MM.1S (cell line): ENCODE data around the gene TRIP6.
"Not testable (repeated sequence)": the region's sequence is repeated elsewhere in the genome, so short reads cannot be mapped to it uniquely, and the experiment has no call there.

Experiments used
- DNase-seq: peaks from one replicate; pipeline ENCODE4 v3.0.0-alpha.2; 2015
- H2AFZ ChIP-seq: fragments of 300-600 bp; sonication (generic); 2 replicates; pipeline ENCODE4 v1.6.0; 2016; ENCODE audit warnings: antibody characterized with exemption, low read length
- H3F3A ChIP-seq: fragments of 300-600 bp; sonication (generic); 2 replicates; pipeline ENCODE4 v1.6.1; 2016; ENCODE audit warnings: mild to moderate bottlenecking, antibody characterized with exemption, low read length, moderate library complexity, mixed read lengths; ENCODE audit not compliant: insufficient read depth
- H3K27ac ChIP-seq: fragments of 300-600 bp; sonication (generic); 2 replicates; pipeline ENCODE4 v1.5.1; 2016; ENCODE audit warnings: mild to moderate bottlenecking, low read length
- H3K27me3 ChIP-seq: fragments of 300-600 bp; sonication (generic); replicated peaks from 2 replicates; pipeline ENCODE4 v1.6.0; 2016; ENCODE audit warnings: low read length; ENCODE audit not compliant: insufficient read depth
- H3K36me3 ChIP-seq: fragments of 300-600 bp; sonication (generic); replicated peaks from 2 replicates; pipeline ENCODE4 v1.6.1; 2016; ENCODE audit warnings: mild to moderate bottlenecking, low read length, mixed read lengths; ENCODE audit not compliant: insufficient read depth
- H3K4me1 ChIP-seq: fragments of 300-600 bp; sonication (generic); 2 replicates; pipeline ENCODE4 v1.6.1; 2016; ENCODE audit warnings: low read length, mixed read lengths
- H3K4me2 ChIP-seq: fragments of 300-600 bp; sonication (generic); 2 replicates; pipeline ENCODE4 v1.6.0; 2016; ENCODE audit warnings: low read depth, low read length
- H3K4me3 ChIP-seq: fragments of 300-600 bp; sonication (generic); 2 replicates; pipeline ENCODE4 v1.5.1; 2016; ENCODE audit warnings: low read length, mixed read lengths
- H3K79me2 ChIP-seq: fragments of 300-600 bp; sonication (generic); 2 replicates; pipeline ENCODE4 v1.6.1; 2016; ENCODE audit warnings: mixed run types, low read length, mixed read lengths
- H3K9ac ChIP-seq: fragments of 300-600 bp; sonication (generic); 2 replicates; pipeline ENCODE4 v1.6.1; 2016; ENCODE audit warnings: low read length, mixed read lengths
- H3K9me2 ChIP-seq: fragments of 300-600 bp; sonication (generic); replicated peaks from 2 replicates; pipeline ENCODE4 v1.6.1; 2016; ENCODE audit warnings: mild to moderate bottlenecking, low read length, mixed read lengths; ENCODE audit not compliant: insufficient read depth
- H3K9me3 ChIP-seq: fragments of 300-600 bp; sonication (generic); replicated peaks from 2 replicates; pipeline ENCODE4 v1.6.1; 2016; ENCODE audit warnings: mild to moderate bottlenecking, low read length, mixed read lengths; ENCODE audit not compliant: insufficient read depth
- H4K20me1 ChIP-seq: fragments of 300-600 bp; sonication (generic); 2 replicates; pipeline ENCODE4 v1.6.1; 2016; ENCODE audit warnings: mild to moderate bottlenecking, low read length, moderate library complexity, mixed read lengths; ENCODE audit not compliant: insufficient read depth
- CTCF ChIP-seq: fragments of 300-600 bp; sonication (generic); IDR thresholded peaks from 2 replicates; pipeline ENCODE4 v1.5.1; 2016; ENCODE audit warnings: antibody characterized with exemption, low read length, mixed read lengths
- EZH2 ChIP-seq: fragments of 300-600 bp; sonication (generic); optimal IDR thresholded peaks from 2 replicates; pipeline ENCODE3; 2017; ENCODE audit warnings: low read depth, mild to moderate bottlenecking, antibody characterized with exemption, low read length, mixed read lengths
- EZH2phosphoT487 ChIP-seq: fragments of 300-600 bp; sonication (generic); IDR thresholded peaks from 2 replicates; pipeline ENCODE4 v1.6.1; 2018; ENCODE audit warnings: antibody characterized with exemption, low read length

TRIP6 gene

GRCh38 chr7:100901921-100902332 lies 34.7 kb downstream of the TRIP6 start:
- no peaks in the 10 kb centered on the region for H3K36me3 ChIP-seq
- H3F3A ChIP-seq: peaks cover 4% of the 10 kb centered on the region; the same call in 1 of the 2 replicates
- H3K4me3 ChIP-seq: no peak overlapping the region
- no peak for TF ChIP-seq EZH2phosphoT487
- TF ChIP-seq EZH2: no peak
- TF ChIP-seq CTCF: no peak
- H3K79me2 ChIP-seq: no peaks in the 10 kb centered on the region
- H3K4me2 ChIP-seq: peak overlapping the region; percentile 34; the same call in 1 of the 2 replicates
- no peak overlapping the region for H3K27ac ChIP-seq
- no peak overlapping the region for H2AFZ ChIP-seq
- no peaks in the 10 kb centered on the region for H3K9me3 ChIP-seq
- no peak overlapping the region for H3K9ac ChIP-seq
- peaks cover 18% of the 10 kb centered on the region for H3K27me3 ChIP-seq
- peaks cover 5% of the 10 kb centered on the region for H3K4me1 ChIP-seq
- no peaks in the 10 kb centered on the region for H4K20me1 ChIP-seq
- peak; percentile 63 for DNase-seq
- no peaks in the 10 kb centered on the region for H3K9me2 ChIP-seq

DNA sequence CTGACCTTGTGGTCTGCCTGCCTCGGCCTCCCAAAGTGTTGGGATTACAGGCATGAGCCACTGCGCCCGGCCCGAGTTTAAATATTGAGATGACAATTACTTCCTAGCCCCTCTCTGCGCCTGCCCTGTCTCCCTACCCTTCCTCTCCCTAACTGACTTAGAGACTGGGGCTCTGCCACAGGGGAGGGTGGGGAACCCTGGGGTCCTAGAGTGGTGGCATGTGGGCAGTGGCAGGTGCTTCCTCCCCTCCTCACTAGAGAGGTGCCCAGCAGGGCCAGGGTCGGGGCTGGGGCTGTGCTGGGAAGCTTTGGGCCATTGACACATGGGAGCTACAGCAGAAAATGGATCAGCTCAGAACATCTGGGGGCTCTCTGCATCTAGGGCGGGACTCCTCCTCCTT lies 35.5 kb downstream of the TRIP6 start:
- Histone ChIP-seq H3K4me3 (no peak overlapping the region), H3K36me3 (no peaks in the 10 kb centered on the region), H3K9me3 (no peaks in the 10 kb centered on the region), H3K4me1 (peaks cover 5% of the 10 kb centered on the region), H3F3A (peaks cover 4% of the 10 kb centered on the region; the same call in 1 of the 2 replicates), H4K20me1 (no peaks in the 10 kb centered on the region), H3K9me2 (no peaks in the 10 kb centered on the region), H3K79me2 (no peaks in the 10 kb centered on the region), H2AFZ (no peak overlapping the region), H3K27me3 (peaks cover 13% of the 10 kb centered on the region), H3K9ac (no peak overlapping the region), H3K4me2 (no peak overlapping the region), H3K27ac (no peak overlapping the region)
- TF ChIP-seq EZH2 (no peak), EZH2phosphoT487 (no peak), CTCF (no peak)
- DNase-seq: no peak

- TF ChIP-seq EZH2 (no peak), EZH2phosphoT487 (no peak), CTCF (no peak)
- Histone ChIP-seq H3K27ac (no peak overlapping the region), H3K4me1 (no peaks in the 10 kb centered on the region), H3K9me2 (no peaks in the 10 kb centered on the region), H3K4me3 (no peak overlapping the region), H3F3A (no peaks in the 10 kb centered on the region), H3K79me2 (no peaks in the 10 kb centered on the region), H4K20me1 (no peaks in the 10 kb centered on the region), H3K9ac (no peak overlapping the region), H3K36me3 (no peaks in the 10 kb centered on the region), H3K27me3 (peaks cover 22% of the 10 kb centered on the region), H3K4me2 (no peak overlapping the region), H2AFZ (no peak overlapping the region), H3K9me3 (no peaks in the 10 kb centered on the region)
- DNase-seq: no peak
Measured at GRCh38 chr7:100908512-100908911, 41.3 kb downstream of the TRIP6 start.

DNA sequence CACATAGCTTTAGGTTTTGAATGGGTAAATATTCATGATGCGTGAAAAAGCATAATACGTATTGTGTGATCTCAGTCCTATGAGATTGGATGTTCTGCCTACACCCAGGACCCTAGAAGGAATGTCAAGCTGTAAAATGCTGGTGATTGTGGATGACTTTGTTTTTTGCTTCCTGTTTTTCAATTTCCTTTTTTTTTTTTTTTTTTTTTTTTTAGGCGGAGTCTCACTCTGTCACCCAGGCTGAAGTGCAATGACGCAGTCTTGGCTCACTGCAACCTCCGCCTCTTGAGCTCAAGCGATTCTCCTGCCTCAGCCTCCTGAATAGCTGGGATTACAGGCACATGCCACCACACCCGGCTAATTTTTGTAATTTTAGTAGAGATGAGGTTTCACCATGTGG lies 43.3 kb downstream of the TRIP6 start:
- H3K9me3 ChIP-seq, H3K36me3 ChIP-seq, H3K9me2 ChIP-seq, H3K4me3 ChIP-seq, H3K79me2 ChIP-seq, H3K9ac ChIP-seq, H3K4me2 ChIP-seq, H3F3A ChIP-seq, H2AFZ ChIP-seq, H3K27ac ChIP-seq, DNase-seq, H3K4me1 ChIP-seq, H4K20me1 ChIP-seq: not testable (repeated sequence)
- peaks cover 27% of the 10 kb centered on the region for H3K27me3 ChIP-seq
